Keratinocyte (primary cell): ENCODE measurements around the gene HPSE2. TPM values are rescaled to one million over a fixed set of nuclear protein-coding genes. Genes with fewer than 3 reads are reported as not detected.

Source experiments
- DNase-seq: peaks from one replicate; pipeline ENCODE4 v3.0.0-alpha.2; 2011; ENCODE audit warnings: low read depth, missing footprints, low spot score
- FAIRE-seq: peaks from 2 replicates; lab custom pipeline; 2011; peaks lifted over from hg19 to GRCh38; lab: Jason Lieb, UNC
- H2AFZ ChIP-seq: 2 replicates; pipeline ENCODE4 v1.6.0; 2012; ENCODE audit warnings: low read length, control low read depth, inconsistent platforms; ENCODE audit not compliant: control insufficient read depth
- H3K27ac ChIP-seq: 2 replicates; pipeline ENCODE4 v1.5.1; 2011; ENCODE audit warnings: low read length; ENCODE audit not compliant: control insufficient read depth, insufficient read depth
- H3K27me3 ChIP-seq: 3 replicates; pipeline ENCODE4 v1.6.0; 2011; ENCODE audit warnings: low read length; ENCODE audit not compliant: control insufficient read depth, insufficient read depth; ENCODE audit errors: extremely low read depth
- H3K36me3 ChIP-seq, 2 experiments: 2 replicates in 1 of 2; 3 replicates in 1 of 2; pipeline ENCODE4 v1.5.1; 2011; ENCODE audit warnings: low read length in 2 of 2, mild to moderate bottlenecking in 1 of 2; ENCODE audit not compliant: control insufficient read depth in 2 of 2, insufficient read depth in 2 of 2; ENCODE audit errors: extremely low read depth in 1 of 2
- H3K4me1 ChIP-seq: 3 replicates; pipeline ENCODE4 v1.5.1; 2011; ENCODE audit warnings: low read length; ENCODE audit not compliant: control insufficient read depth, insufficient read depth; ENCODE audit errors: extremely low read depth
- H3K4me2 ChIP-seq: 3 replicates; pipeline ENCODE4 v1.6.0; 2011; ENCODE audit warnings: low read depth, low read length; ENCODE audit not compliant: control insufficient read depth, insufficient read depth; ENCODE audit errors: extremely low read depth
- H3K4me3 ChIP-seq, 3 experiments: fragments of 200-600 bp in 1 of 3; sonication (generic) in 1 of 3; 2 replicates in 2 of 3; 3 replicates in 1 of 3; pipeline ENCODE4 v1.5.1; 2011 to 2016; ENCODE audit warnings: low read length in 3 of 3, mild to moderate bottlenecking in 3 of 3, control low read depth in 2 of 3, inconsistent platforms in 1 of 3, low read depth in 1 of 3, mixed read lengths in 1 of 3, mixed run types in 1 of 3, moderate library complexity in 1 of 3; ENCODE audit not compliant: control insufficient read depth in 2 of 3, insufficient read depth in 2 of 3; ENCODE audit errors: extremely low read depth in 1 of 3
- H3K79me2 ChIP-seq: 2 replicates; pipeline ENCODE4 v1.6.0; 2012; ENCODE audit warnings: low read length; ENCODE audit not compliant: control insufficient read depth, insufficient read depth
- H3K9ac ChIP-seq: 3 replicates; pipeline ENCODE4 v1.6.0; 2011; ENCODE audit warnings: low read length; ENCODE audit not compliant: control insufficient read depth, insufficient read depth; ENCODE audit errors: extremely low read depth
- H3K9me1 ChIP-seq: 3 replicates; pipeline ENCODE4 v1.6.0; 2011; ENCODE audit warnings: low read length; ENCODE audit not compliant: control insufficient read depth, insufficient read depth; ENCODE audit errors: extremely low read depth
- H3K9me3 ChIP-seq: 2 replicates; pipeline ENCODE4 v1.5.1; 2012; ENCODE audit warnings: low read depth, low read length; ENCODE audit not compliant: control insufficient read depth
- H4K20me1 ChIP-seq: 3 replicates; pipeline ENCODE4 v1.6.0; 2011; ENCODE audit warnings: low read length; ENCODE audit not compliant: control insufficient read depth, insufficient read depth; ENCODE audit errors: extremely low read depth
- CTCF ChIP-seq, 3 experiments: IDR thresholded peaks in 1 of 3; conservative IDR thresholded peaks in 1 of 3; optimal IDR thresholded peaks in 1 of 3; 2 replicates in 2 of 3; 3 replicates in 1 of 3; pipeline versions ENCODE3 to v1.5.1; 2011; ENCODE audit warnings: low read length in 3 of 3, mild to moderate bottlenecking in 3 of 3, moderate library complexity in 2 of 3, control low read depth in 1 of 3, inconsistent platforms in 1 of 3; ENCODE audit not compliant: insufficient read depth in 2 of 3; ENCODE audit errors: extremely low read depth in 1 of 3
- EZH2 ChIP-seq: IDR thresholded peaks from one replicate; pipeline ENCODE4 v1.6.1; 2012; ENCODE audit warnings: inconsistent platforms, mild to moderate bottlenecking, low read length, moderate library complexity
- dilution Hi-C: fragments of 300-500 bp; cut with MboI; formaldehyde crosslinking; loops from one replicate; pipeline ENCODE4 v1.7.0; 2020; ENCODE audit warnings: low sequenced_read_pairs; ENCODE audit not compliant: extremely low pct_ligation_motif_present
- polyA plus RNA-seq, 5 experiments: library from polyadenylated mRNA; depleted of rRNA in 3 of 5; stranded (reverse) in 3 of 5; stranded (forward) in 1 of 5; unstranded in 1 of 5; fragments of >200 nt; gene quantifications; 1 replicate in 1 of 5; 2 replicates in 3 of 5; 3 replicates in 1 of 5; pipeline versions ENCODE4 v1.2.1 to v1.2.3, GENCODE V29; 2011 to 2012; ENCODE audit warnings: missing spikeins in 2 of 5, low read depth in 1 of 5, low replicate concordance in 1 of 5

The HPSE2 gene
- polyA plus RNA-seq, 1 donor (not counting 4 experiments of a cell fraction or from before 2014, with no cell fraction given), result 0.01 TPM

GRCh38 chr10:98463016-98463415 is 772.6 kb downstream of the HPSE2 start:
- dilution Hi-C loops, result no loop called here

DNA sequence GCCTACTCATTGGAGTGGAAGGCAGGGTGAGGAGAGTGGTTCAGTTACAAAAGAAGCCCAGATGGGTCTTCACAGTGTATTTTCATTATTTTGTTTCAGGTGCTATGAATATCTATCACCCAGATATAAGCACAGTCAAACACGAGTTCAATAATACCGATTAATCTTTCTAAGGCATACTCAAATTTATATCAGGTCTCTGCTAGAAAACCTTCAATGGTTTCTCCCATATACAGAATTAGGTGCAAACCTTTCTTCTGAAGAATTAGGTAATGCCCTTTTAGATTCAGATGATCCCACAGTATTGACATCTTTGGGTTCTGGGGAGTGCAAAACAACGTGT is 774.2 kb downstream of the HPSE2 start:
- Histone ChIP-seq H3K79me2 (no peaks in the 10 kb centered on the region), H2AFZ (no peak overlapping the region), H3K9me1 (no peaks in the 10 kb centered on the region), H3K9me3 (no peaks in the 10 kb centered on the region), H3K36me3 (no peaks in the 10 kb centered on the region), H3K4me3 (no peak overlapping the region), H4K20me1 (no peaks in the 10 kb centered on the region), H3K27ac (peak overlapping the region; percentile 48), H3K4me1 (peaks cover 25% of the 10 kb centered on the region), H3K4me2 (no peak overlapping the region), H3K9ac (no peak overlapping the region), H3K27me3 (no peaks in the 10 kb centered on the region)
- TF ChIP-seq EZH2 (no peak), CTCF (optimal IDR thresholded peaks at IDR 0.05 in 1 of 3, IDR thresholded peaks at IDR 0.05 in 1 of 3, conservative IDR thresholded peaks at IDR 0.05 in 1 of 3; ENCODE audit: extremely low read depth in 1 of 3, insufficient read depth in 2 of 3, low read length in 3 of 3) (no peak)
- DNase-seq (no peak), FAIRE-seq (no peak)
- dilution Hi-C loops, result no loop called here

More at GRCh38 chr10:98463016-98463415, 772.6 kb downstream of the HPSE2 start:
- Histone ChIP-seq H3K27me3 (no peaks in the 10 kb centered on the region), H3K4me2 (no peak overlapping the region), H3K4me3 (no peak overlapping the region), H2AFZ (no peak overlapping the region), H4K20me1 (no peaks in the 10 kb centered on the region), H3K4me1 (peaks cover 14% of the 10 kb centered on the region), H3K9me1 (no peaks in the 10 kb centered on the region), H3K27ac (no peak overlapping the region), H3K9ac (no peak overlapping the region), H3K9me3 (no peaks in the 10 kb centered on the region), H3K79me2 (no peaks in the 10 kb centered on the region), H3K36me3 (no peaks in the 10 kb centered on the region)
- no peak for TF ChIP-seq CTCF (optimal IDR thresholded peaks at IDR 0.05 in 1 of 3, IDR thresholded peaks at IDR 0.05 in 1 of 3, conservative IDR thresholded peaks at IDR 0.05 in 1 of 3; ENCODE audit: extremely low read depth in 1 of 3, insufficient read depth in 2 of 3, low read length in 3 of 3)
- DNase-seq (no peak), FAIRE-seq (no peak)
